DLD1 (cell line): ENCODE data around the gene VARS1.

Experiments
- in situ Hi-C: cut with HindIII; loops from 2 replicates; pipeline ENCODE4 v1.10.0; 2017; ENCODE audit warnings: low sequenced_read_pairs

The VARS1 gene

GRCh38 chr6:31775633-31776484, 19.7 kb downstream of the VARS1 start:
- in situ Hi-C loops, result no loop called here

- in situ Hi-C loops, result no loop called here
Measured at GRCh38 chr6:31775184-31775583, 20.4 kb downstream of the VARS1 start.

- in situ Hi-C loops, result no loop called here
Measured at GRCh38 chr6:31771992-31772358, 23.6 kb downstream of the VARS1 start.

GRCh38 chr6:31770860-31771259, 24.7 kb downstream of the VARS1 start:
- in situ Hi-C loops, result no loop called here

GRCh38 chr6:31769684-31770371, 25.7 kb downstream of the VARS1 start:
- in situ Hi-C loops, result no loop called here

- in situ Hi-C loops, result no loop called here
Measured at GRCh38 chr6:31768363-31769257, 26.9 kb downstream of the VARS1 start.

GRCh38 chr6:31767096-31767645, 28.4 kb downstream of the VARS1 start:
- in situ Hi-C loops, result no loop called here

GRCh38 chr6:31765910-31766794, 29.4 kb downstream of the VARS1 start:
- in situ Hi-C loops, result no loop called here

GRCh38 chr6:31765559-31765909, 30.0 kb downstream of the VARS1 start:
- in situ Hi-C loops, result no loop called here

- in situ Hi-C loops, result no loop called here
Measured at GRCh38 chr6:31764198-31764597, 31.4 kb downstream of the VARS1 start.

GRCh38 chr6:31763619-31763940, 32.0 kb downstream of the VARS1 start:
- in situ Hi-C loops, result no loop called here

- in situ Hi-C loops, result no loop called here
Measured at GRCh38 chr6:31762878-31763618, 32.5 kb downstream of the VARS1 start.

GRCh38 chr6:31762356-31762755, 33.2 kb downstream of the VARS1 start, which contains the start of gene SAPCD1:
SAPCD1 (plus strand) TSS chr6:31762656; CDS start chr6:31763055, 399 bp downstream.
- in situ Hi-C loops, result no loop called here

GRCh38 chr6:31761343-31761742, 34.2 kb downstream of the VARS1 start:
- in situ Hi-C loops, result no loop called here

GRCh38 chr6:31760790-31761189, 34.8 kb downstream of the VARS1 start:
- in situ Hi-C loops, result no loop called here

GRCh38 chr6:31758281-31758680, 37.3 kb downstream of the VARS1 start:
- in situ Hi-C loops, result no loop called here

- in situ Hi-C loops, result no loop called here
Measured at GRCh38 chr6:31752739-31753319, 42.7 kb downstream of the VARS1 start.

- in situ Hi-C loops, result no loop called here
Measured at GRCh38 chr6:31750411-31751022, 45.0 kb downstream of the VARS1 start.
